Measurements from ENCODE around the gene BBC3. TPM values are rescaled to one million over a fixed set of nuclear protein-coding genes. Genes with fewer than 3 reads are reported as not detected.

Gene BBC3
- total and polyA plus RNA-seq, 2 experiments from 2014 or later: 23.4 to 31.9 TPM

DNA sequence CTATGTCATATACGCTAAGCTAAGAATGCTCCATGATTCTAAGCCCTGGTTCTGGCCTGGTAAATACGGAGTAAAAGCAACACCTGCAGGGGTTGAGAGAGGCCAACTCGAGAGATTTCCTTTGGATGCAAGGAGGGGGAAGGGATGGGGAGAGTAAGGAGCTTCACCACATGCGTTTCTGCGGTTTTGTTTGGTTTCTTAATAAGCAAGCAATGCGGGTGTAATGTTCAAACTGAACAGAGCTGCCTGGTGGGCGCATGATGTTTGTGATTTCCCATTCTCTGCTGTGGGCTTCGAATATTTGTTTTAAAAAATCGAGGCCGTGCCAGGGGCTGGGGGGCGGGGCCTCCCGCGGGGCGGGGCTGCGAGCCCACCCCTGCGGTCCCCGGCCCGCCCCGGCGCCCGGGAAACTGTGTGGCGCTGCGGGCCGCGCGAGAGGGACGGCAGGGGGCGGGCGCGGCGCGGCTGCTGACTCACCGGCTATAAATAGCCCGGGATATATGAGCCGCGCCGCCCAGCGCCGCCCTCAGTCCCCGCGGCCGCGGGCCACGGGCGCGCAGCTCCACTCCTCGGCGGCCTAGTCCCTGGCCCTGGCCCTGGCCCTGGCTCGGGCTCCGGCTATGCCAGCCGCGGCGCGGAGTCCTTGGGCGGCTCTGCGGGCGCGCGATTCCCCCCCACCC is 5.1 kb downstream of the BBC3 start (continued):
- TF ChIP-seq, protein P1, sequence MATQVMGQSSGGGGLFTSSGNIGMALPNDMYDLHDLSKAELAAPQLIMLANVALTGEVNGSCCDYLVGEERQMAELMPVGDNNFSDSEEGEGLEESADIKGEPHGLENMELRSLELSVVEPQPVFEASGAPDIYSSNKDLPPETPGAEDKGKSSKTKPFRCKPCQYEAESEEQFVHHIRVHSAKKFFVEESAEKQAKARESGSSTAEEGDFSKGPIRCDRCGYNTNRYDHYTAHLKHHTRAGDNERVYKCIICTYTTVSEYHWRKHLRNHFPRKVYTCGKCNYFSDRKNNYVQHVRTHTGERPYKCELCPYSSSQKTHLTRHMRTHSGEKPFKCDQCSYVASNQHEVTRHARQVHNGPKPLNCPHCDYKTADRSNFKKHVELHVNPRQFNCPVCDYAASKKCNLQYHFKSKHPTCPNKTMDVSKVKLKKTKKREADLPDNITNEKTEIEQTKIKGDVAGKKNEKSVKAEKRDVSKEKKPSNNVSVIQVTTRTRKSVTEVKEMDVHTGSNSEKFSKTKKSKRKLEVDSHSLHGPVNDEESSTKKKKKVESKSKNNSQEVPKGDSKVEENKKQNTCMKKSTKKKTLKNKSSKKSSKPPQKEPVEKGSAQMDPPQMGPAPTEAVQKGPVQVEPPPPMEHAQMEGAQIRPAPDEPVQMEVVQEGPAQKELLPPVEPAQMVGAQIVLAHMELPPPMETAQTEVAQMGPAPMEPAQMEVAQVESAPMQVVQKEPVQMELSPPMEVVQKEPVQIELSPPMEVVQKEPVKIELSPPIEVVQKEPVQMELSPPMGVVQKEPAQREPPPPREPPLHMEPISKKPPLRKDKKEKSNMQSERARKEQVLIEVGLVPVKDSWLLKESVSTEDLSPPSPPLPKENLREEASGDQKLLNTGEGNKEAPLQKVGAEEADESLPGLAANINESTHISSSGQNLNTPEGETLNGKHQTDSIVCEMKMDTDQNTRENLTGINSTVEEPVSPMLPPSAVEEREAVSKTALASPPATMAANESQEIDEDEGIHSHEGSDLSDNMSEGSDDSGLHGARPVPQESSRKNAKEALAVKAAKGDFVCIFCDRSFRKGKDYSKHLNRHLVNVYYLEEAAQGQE (IDR thresholded peaks at IDR 0.05; ENCODE audit: unreplicated experiment): no peak
- no peak for TF ChIP-seq ZNF331 (CRISPR knock-in tag; IDR thresholded peaks at IDR 0.05; ENCODE audit: low read depth)

GRCh38 chr19:47221890-47222289 is 9.1 kb downstream of the BBC3 start:
- H3K36me3 ChIP-seq (ENCODE audit: insufficient read depth): no peaks in the 10 kb centered on the region; the same call in 1 of the 2 replicates
- H3F3A ChIP-seq (replicated peaks; ENCODE audit: low read depth): peaks cover 15% of the 10 kb centered on the region
- H3K9me3 Mint-ChIP-seq: peaks cover 2% of the 10 kb centered on the region; the same call in 1 of the 3 replicates
- no peak overlapping the region for H2AFZ ChIP-seq
- DNase-seq (ENCODE audit: low spot score) (no peak), ATAC-seq (no peak; the same call in 2 of the 3 replicates)
- no peak overlapping the region for H3K4me2 ChIP-seq
- H3K4me1 Mint-ChIP-seq: peaks cover 14% of the 10 kb centered on the region
- no peaks in the 10 kb centered on the region for H3K9me2 ChIP-seq (ENCODE audit: insufficient read depth)
- no peaks in the 10 kb centered on the region for H4K20me1 ChIP-seq (replicated peaks; ENCODE audit: insufficient read depth)
- H3K4me3 Mint-ChIP-seq: no peak overlapping the region
- H3K79me2 ChIP-seq (replicated peaks; ENCODE audit: insufficient read depth): peaks cover 17% of the 10 kb centered on the region
- H3K27ac Mint-ChIP-seq: peak overlapping the region; percentile 29; the same call in 1 of the 2 replicates
- TF ChIP-seq ZNF114 (CRISPR knock-in tag; IDR thresholded peaks at IDR 0.05) (no peak), ZNF462 (CRISPR knock-in tag; IDR thresholded peaks at IDR 0.05) (no peak), ZNF331 (CRISPR knock-in tag; IDR thresholded peaks at IDR 0.05; ENCODE audit: low read depth) (no peak), CTCF (conservative IDR thresholded peaks at IDR 0.05; ENCODE audit: low read depth in 2 of 2) (peak in 1 of 2 experiments; percentile 5; a peak in 1 of 4 replicates), EZH2 (IDR thresholded peaks at IDR 0.05; ENCODE audit: low read depth, unreplicated experiment) (no peak), POLR2AphosphoS5 (IDR thresholded peaks at IDR 0.05; ENCODE audit: low read depth) (no peak)
- H3K27me3 ChIP-seq (ENCODE audit: insufficient read depth): no peaks in the 10 kb centered on the region
- peak overlapping the region; percentile 45; the same call in 1 of the 2 replicates for H3K27ac ChIP-seq (ENCODE audit: low read depth)
- no peak overlapping the region for H3K4me3 ChIP-seq
- H3K4me1 ChIP-seq (ENCODE audit: insufficient read depth): peaks cover 15% of the 10 kb centered on the region
- H3K36me3 Mint-ChIP-seq (ENCODE audit: low read depth): peaks cover 39% of the 10 kb centered on the region
- H3K27me3 Mint-ChIP-seq (ENCODE audit: insufficient read depth, low read depth, poor library complexity): peaks cover 15% of the 10 kb centered on the region

Data from GM23338 (cell line).